GM12865 (cell line): ENCODE measurements around the gene NPFF.

Experiments
- DNase-seq: peaks from one replicate; pipeline ENCODE4 v3.0.0; 2010; ENCODE audit warnings: low read depth
- H3K4me3 ChIP-seq: 2 replicates; pipeline ENCODE4 v1.5.1; 2011; ENCODE audit warnings: mild to moderate bottlenecking, low read depth, low read length, control low read depth
- TF ChIP-seq, protein P1 (sequence below): IDR thresholded peaks from 2 replicates; pipeline ENCODE4 v1.5.1; 2011; ENCODE audit warnings: low read length, control low read depth, low read depth, inconsistent platforms; ENCODE audit not compliant: insufficient read depth; ENCODE audit errors: missing control alignments

Gene NPFF

DNA sequence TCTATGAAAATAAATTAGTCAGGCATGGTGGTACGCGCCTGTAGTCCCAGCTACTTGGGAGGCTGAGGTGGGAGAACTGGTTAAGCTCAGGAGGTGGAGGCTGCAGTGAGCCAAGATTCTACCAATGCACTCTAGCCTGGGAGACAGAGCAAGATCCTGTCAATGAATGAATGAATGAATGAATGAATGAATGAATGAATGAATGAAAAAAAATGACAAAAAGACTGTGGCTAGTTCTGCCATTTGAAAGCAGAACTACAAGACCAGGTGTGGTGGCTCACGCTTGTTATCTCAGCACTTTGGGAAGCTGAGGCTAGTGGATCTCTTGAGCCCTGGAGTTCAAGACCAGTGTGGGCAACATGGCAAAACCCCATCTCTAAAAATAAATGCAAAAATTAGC, 32.2 kb upstream of the NPFF start:
- no peak overlapping the region for H3K4me3 ChIP-seq
- no peak for DNase-seq
- TF ChIP-seq, protein P1, sequence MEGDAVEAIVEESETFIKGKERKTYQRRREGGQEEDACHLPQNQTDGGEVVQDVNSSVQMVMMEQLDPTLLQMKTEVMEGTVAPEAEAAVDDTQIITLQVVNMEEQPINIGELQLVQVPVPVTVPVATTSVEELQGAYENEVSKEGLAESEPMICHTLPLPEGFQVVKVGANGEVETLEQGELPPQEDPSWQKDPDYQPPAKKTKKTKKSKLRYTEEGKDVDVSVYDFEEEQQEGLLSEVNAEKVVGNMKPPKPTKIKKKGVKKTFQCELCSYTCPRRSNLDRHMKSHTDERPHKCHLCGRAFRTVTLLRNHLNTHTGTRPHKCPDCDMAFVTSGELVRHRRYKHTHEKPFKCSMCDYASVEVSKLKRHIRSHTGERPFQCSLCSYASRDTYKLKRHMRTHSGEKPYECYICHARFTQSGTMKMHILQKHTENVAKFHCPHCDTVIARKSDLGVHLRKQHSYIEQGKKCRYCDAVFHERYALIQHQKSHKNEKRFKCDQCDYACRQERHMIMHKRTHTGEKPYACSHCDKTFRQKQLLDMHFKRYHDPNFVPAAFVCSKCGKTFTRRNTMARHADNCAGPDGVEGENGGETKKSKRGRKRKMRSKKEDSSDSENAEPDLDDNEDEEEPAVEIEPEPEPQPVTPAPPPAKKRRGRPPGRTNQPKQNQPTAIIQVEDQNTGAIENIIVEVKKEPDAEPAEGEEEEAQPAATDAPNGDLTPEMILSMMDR, result no peak

DNA sequence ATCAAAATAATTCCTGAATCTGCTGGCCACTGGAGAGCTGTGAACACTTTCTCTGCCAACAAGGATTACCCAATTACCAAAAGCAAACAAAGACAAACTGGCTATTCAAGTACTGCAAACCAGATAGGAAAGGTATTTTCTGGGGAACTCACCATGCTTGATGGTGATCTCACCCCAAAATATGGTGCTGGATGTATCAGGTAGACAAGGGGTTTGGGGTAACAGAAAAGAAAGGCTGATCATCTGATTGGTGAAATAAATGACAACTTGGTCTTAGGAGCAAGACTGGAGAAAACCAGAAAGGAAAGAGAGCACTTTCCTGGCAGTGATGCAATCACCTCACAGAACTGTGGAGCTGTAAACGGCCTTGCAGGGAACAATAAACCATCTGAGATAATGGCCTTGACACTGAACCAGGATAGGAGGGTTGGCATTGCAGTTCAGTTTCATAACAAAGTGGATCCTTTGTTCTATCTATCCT, 31.0 kb upstream of the NPFF start:
- TF ChIP-seq, protein P1, result no peak
- DNase-seq, result no peak
- H3K4me3 ChIP-seq, result no peak overlapping the region

DNA sequence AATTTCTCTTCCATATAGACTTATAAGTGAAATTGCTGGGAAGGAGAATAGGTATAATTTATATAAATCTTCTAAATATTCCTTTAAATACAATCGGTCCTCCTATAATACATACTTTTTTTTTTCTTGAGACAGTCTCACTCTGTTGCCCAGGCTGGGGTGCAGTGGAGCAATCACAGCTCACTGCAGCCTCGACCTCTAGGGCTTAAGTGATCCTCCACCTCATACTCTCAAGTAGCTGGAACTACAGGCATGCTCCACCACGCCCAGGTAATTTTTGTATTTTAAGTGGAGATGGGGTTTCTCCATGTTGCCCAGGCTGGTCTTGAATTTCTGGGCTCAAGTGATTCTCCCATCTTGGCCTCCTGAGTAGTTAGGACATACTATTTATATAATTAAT, 29.7 kb upstream of the NPFF start:
- DNase-seq, result no peak
- no peak overlapping the region for H3K4me3 ChIP-seq
- TF ChIP-seq, protein P1, result no peak

DNA sequence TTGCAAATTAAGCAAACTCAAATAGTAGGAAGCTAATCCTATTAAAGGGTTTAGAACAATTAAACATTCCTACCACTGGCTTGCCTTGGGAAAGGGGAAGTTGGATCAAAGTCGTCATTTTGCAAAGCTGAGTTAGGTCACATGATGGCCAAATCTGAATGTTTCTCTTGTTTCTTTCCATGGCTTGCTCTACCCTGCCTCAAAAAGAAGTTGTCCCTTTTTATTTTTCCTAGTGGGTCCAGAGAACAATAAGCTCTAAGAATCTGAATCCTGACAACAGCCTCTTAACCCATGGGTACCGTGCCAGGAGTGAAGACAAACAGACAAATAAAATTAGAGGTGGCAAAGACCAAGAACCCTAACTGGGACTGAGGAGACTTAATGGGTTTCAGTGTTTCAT, 26.2 kb upstream of the NPFF start:
- no peak for DNase-seq
- TF ChIP-seq, protein P1, result no peak
- no peak overlapping the region for H3K4me3 ChIP-seq

DNA sequence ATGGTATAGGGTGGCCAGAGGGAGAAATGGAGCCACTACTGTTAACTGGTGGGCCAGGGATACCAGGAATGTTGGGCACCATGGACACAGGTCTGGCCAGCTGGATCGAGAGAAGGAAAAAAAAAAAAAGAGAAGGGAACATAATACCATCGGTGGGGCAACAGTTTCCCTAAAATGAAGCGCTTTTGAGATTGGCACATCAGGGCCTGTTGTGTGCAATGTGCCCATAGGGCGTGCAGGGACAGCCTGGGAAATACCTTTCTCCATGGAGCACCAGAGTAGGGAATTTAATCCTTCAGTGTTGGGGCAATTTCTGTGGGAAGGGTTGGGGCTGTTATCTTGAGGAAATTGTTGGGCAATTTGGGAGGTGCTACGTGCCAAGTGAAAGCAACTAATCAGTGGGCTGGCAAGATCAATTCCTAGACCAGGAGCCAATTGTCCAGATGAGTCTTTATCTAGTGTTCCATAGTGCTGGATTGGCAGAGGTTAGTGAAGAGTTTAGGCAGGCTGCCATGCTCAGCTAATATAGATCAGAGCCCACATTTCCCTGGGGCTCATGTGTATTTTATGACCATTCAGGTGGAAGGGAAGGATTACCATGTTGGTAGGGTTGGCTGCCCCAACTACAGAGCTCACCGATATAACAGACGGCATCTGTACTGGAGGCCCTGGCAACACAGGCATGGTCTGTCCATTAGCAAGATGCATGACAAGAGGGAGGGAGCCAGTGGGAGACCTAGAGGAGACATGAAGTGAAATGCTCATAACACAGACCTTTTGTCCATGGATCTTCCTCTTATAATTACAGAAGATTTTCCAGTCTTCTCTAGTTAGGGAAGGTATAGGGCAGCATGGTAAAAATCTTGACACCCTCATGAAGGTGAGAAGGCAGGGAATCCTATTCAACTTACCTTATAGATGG, 25.5 kb upstream of the NPFF start:
- TF ChIP-seq, protein P1, result no peak
- no peak for DNase-seq
- no peak overlapping the region for H3K4me3 ChIP-seq

DNA sequence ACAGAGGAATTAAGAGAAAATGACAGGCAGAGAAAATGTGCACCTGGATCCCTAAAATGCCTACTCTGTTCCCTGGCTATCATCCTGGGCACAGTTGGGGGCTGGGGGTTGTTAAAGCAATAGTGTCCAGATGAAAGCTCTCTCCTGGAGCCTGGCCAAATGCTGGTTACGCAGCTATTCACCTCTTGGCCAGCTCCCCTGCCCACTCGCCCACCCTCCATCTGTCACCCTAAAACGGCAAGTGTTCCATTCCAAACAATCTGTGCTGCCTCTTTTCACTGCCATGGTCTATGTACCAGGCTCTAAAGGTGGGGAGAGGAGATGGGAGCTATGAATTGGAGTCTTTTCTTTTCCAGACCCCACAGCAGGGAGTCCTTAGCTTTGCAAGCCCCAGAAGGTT, 24.7 kb upstream of the NPFF start:
- no peak for DNase-seq
- TF ChIP-seq, protein P1, result no peak
- no peak overlapping the region for H3K4me3 ChIP-seq

DNA sequence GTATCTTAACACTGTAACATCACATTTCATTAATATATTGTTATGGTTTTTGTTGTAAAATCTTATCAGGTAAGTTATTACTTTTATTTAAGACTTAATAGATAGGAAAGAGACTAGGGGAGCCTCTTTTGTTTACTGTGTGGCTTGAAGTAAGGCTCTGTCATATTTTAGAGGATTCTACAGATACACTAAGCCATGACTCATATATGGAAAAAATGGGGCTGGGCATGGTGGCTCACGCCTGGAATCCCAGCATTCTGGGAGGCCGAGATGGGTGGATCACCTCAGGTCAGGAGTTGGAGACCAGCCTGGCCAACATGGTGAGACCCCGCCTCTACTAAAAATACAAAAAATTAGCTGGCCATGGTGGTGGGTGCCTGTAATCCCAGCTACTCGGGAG, 23.6 kb upstream of the NPFF start:
- DNase-seq, result no peak
- no peak overlapping the region for H3K4me3 ChIP-seq
- TF ChIP-seq, protein P1, result no peak
